HCT116 (cell line): ENCODE results near the gene NGEF. TPM values are rescaled to one million over a fixed set of nuclear protein-coding genes. Genes with fewer than 3 reads are reported as not detected.

Source experiments
- ATAC-seq: fragments of 200-7000 bp; cut with Tn5 transposase; 2 replicates; pipeline ENCODE4 v1.9.1; 2020; ENCODE audit warnings: mild to moderate bottlenecking, moderate library complexity
- BruUV-seq: library from RNA; stranded (reverse); fragments of 400-500 nt; replicated peaks from 2 replicates; lab custom pipeline; 2021; lab: Mats Ljungman, UMichigan
- CTCF ChIA-PET: fragments of 300-600 bp; sonication (Branson Sonifier 250); formaldehyde crosslinking; loops from one replicate; lab custom pipeline; 2021; ENCODE audit warnings: antibody characterized with exemption; lab: Charles Lee
- POLR2A ChIA-PET: fragments of 300-600, 350-600 bp; sonication (Branson Sonifier 250); formaldehyde crosslinking; loops from one replicate; lab custom pipeline; 2021; ENCODE audit warnings: antibody characterized with exemption; lab: Charles Lee
- RAD21 ChIA-PET, 2 experiments: fragments of 300-600 bp; sonication (Branson Sonifier 250); formaldehyde crosslinking; loops; one replicate each; lab custom pipeline; 2023; ENCODE audit warnings: low total read pairs in 2 of 2; ENCODE audit not compliant: uncharacterized antibody in 2 of 2, unreplicated experiment in 2 of 2, low non-redundant PET in 1 of 2; lab: Charles Lee
- DNase-seq: peaks from one replicate; pipeline ENCODE4 v3.0.0-alpha.2; 2010; ENCODE audit warnings: low read depth, low spot score
- H2AFZ ChIP-seq: fragments of 200-600 bp; shearing (Covaris generic), sonication (generic); 2 replicates; pipeline ENCODE4 v1.6.1; 2017; ENCODE audit warnings: low read depth, mixed run types, mixed read lengths, antibody characterized with exemption, low read length; ENCODE audit not compliant: poor library complexity, severe bottlenecking
- H3K27ac ChIP-seq: 2 replicates; pipeline ENCODE4 v1.5.1; 2012; ENCODE audit warnings: low read depth, low read length
- H3K27me3 ChIP-seq: fragments of 200-600 bp; sonication (generic); 2 replicates; pipeline ENCODE4 v1.6.1; 2016; ENCODE audit warnings: mixed run types, low read length, mixed read lengths; ENCODE audit not compliant: insufficient read depth
- H3K36me3 ChIP-seq, 2 experiments: fragments of 200-500 bp in 1 of 2; fragments of 200-600 bp in 1 of 2; sonication (Bioruptor generic) in 1 of 2; sonication (generic) in 1 of 2; 2 replicates each; pipeline versions ENCODE4 v1.5.1 to v1.6.1; 2014 to 2016; ENCODE audit warnings: low read length in 2 of 2, inconsistent platforms in 1 of 2, mixed read lengths in 1 of 2, mixed run types in 1 of 2; ENCODE audit not compliant: insufficient read depth in 2 of 2, control insufficient read depth in 1 of 2
- H3K4me1 ChIP-seq, 2 experiments: fragments of 200-600 bp in 1 of 2; sonication (generic) in 1 of 2; 2 replicates each; pipeline versions ENCODE4 v1.5.1 to v1.6.1; 2012 to 2017; ENCODE audit warnings: low read length in 2 of 2, inconsistent platforms in 1 of 2, mild to moderate bottlenecking in 1 of 2, mixed read lengths in 1 of 2, mixed run types in 1 of 2, moderate library complexity in 1 of 2; ENCODE audit not compliant: insufficient read depth in 2 of 2, control insufficient read depth in 1 of 2
- H3K4me2 ChIP-seq: fragments of 200-600 bp; sonication (generic); 2 replicates; pipeline ENCODE4 v1.6.1; 2017; ENCODE audit warnings: mixed run types, low read length, mixed read lengths
- H3K4me3 ChIP-seq, 2 experiments: fragments of 200-600 bp in 1 of 2; sonication (generic) in 1 of 2; replicated peaks in 1 of 2; 2 replicates each; pipeline ENCODE4 v1.5.1; 2011 to 2016; ENCODE audit warnings: low read length in 2 of 2, control low read depth in 1 of 2, low read depth in 1 of 2, mild to moderate bottlenecking in 1 of 2, mixed read lengths in 1 of 2, mixed run types in 1 of 2
- H3K79me2 ChIP-seq: fragments of 200-600 bp; sonication (generic); 2 replicates; pipeline ENCODE4 v1.6.1; 2017; ENCODE audit warnings: mild to moderate bottlenecking, mixed run types, low read length, moderate library complexity, mixed read lengths; ENCODE audit not compliant: insufficient read depth
- H3K9ac ChIP-seq: fragments of 200-600 bp; sonication (generic); 2 replicates; pipeline ENCODE4 v1.6.1; 2016; ENCODE audit warnings: low read length, mixed read lengths
- H3K9me2 ChIP-seq: fragments of 200-600 bp; sonication (generic), shearing (Covaris generic); 2 replicates; pipeline ENCODE4 v1.6.1; 2017; ENCODE audit warnings: mixed run types, mild to moderate bottlenecking, moderate library complexity; ENCODE audit not compliant: insufficient read depth
- H3K9me3 ChIP-seq, 2 experiments: fragments of 200-500 bp in 1 of 2; fragments of 200-600 bp in 1 of 2; sonication (Bioruptor generic) in 1 of 2; sonication (generic) in 1 of 2; 2 replicates each; pipeline ENCODE4 v1.6.1; 2014 to 2017; ENCODE audit warnings: low read length in 2 of 2, mixed read lengths in 2 of 2, inconsistent platforms in 1 of 2, low read depth in 1 of 2, mild to moderate bottlenecking in 1 of 2, mixed run types in 1 of 2, moderate library complexity in 1 of 2; ENCODE audit not compliant: control insufficient read depth in 1 of 2, insufficient read depth in 1 of 2
- H4K20me1 ChIP-seq: fragments of 200-600 bp; sonication (generic), shearing (Covaris generic); 2 replicates; pipeline ENCODE4 v1.6.1; 2017; ENCODE audit warnings: mixed run types, mild to moderate bottlenecking, moderate library complexity; ENCODE audit not compliant: insufficient read depth
- ATF3 ChIP-seq: IDR thresholded peaks from 2 replicates; pipeline ENCODE4 v1.6.1; 2012
- CBX3 ChIP-seq: IDR thresholded peaks from 2 replicates; pipeline ENCODE4 v1.6.1; 2012; ENCODE audit warnings: low read depth
- CTCF ChIP-seq, 3 experiments: fragments of 200-600 bp in 1 of 3; sonication (generic) in 1 of 3; IDR thresholded peaks in 2 of 3; conservative IDR thresholded peaks in 1 of 3; 2 replicates each; pipeline ENCODE4 v1.5.1; 2012 to 2017; ENCODE audit warnings: low read depth in 2 of 3, low read length in 2 of 3, antibody characterized with exemption in 1 of 3, borderline replicate concordance in 1 of 3, control low read depth in 1 of 3, mild to moderate bottlenecking in 1 of 3, mixed read lengths in 1 of 3, mixed run types in 1 of 3, moderate library complexity in 1 of 3; ENCODE audit not compliant: insufficient read depth in 1 of 3
- JUND ChIP-seq: IDR thresholded peaks from 2 replicates; pipeline ENCODE4 v1.6.1; 2012
- MAX ChIP-seq: IDR thresholded peaks from 2 replicates; pipeline ENCODE4 v1.6.1; 2012
- POLR2A ChIP-seq: IDR thresholded peaks from 2 replicates; pipeline ENCODE4 v1.7.0; 2011; ENCODE audit warnings: borderline replicate concordance; ENCODE audit not compliant: insufficient read depth, insufficient read length; ENCODE audit errors: extremely low read depth
- POLR2AphosphoS5 ChIP-seq: IDR thresholded peaks from 2 replicates; pipeline ENCODE4 v1.6.1; 2011; ENCODE audit warnings: mild to moderate bottlenecking, low read depth, low read length, moderate library complexity
- RAD21 ChIP-seq: IDR thresholded peaks from 2 replicates; pipeline ENCODE4 v1.6.1; 2012; ENCODE audit warnings: low read depth, mild to moderate bottlenecking
- SP1 ChIP-seq: IDR thresholded peaks from 2 replicates; pipeline ENCODE4 v1.6.1; 2012; ENCODE audit warnings: low read depth
- SRF ChIP-seq: IDR thresholded peaks from 2 replicates; pipeline ENCODE4 v1.6.1; 2012; ENCODE audit warnings: low read depth
- ZFX ChIP-seq: fragments of 450-650 bp; IDR thresholded peaks from 2 replicates; pipeline ENCODE4 v1.6.1; 2017
- intact Hi-C: fragments of 100-400 bp; cut with micrococcal nuclease; formaldehyde crosslinking; loops from 2 replicates; pipeline ENCODE4 v1.10.0; 2022
- total RNA-seq: library from RNA; stranded (reverse); gene quantifications from one replicate; pipeline ENCODE4 v1.2.1, GENCODE V29; 2021; ENCODE audit not compliant: unreplicated experiment

The NGEF gene
- total RNA-seq, 1 experiment from 2014 or later, result 12.6 TPM

- no peak for TF ChIP-seq SRF
- no peak for TF ChIP-seq ATF3
- TF ChIP-seq CTCF (IDR thresholded peaks at IDR 0.05 in 2 of 3, conservative IDR thresholded peaks at IDR 0.05 in 1 of 3; ENCODE audit: borderline replicate concordance in 1 of 3, insufficient read depth in 1 of 3, low read depth in 2 of 3, low read length in 2 of 3), result no peak
- TF ChIP-seq ZFX, result no peak
- no peak for TF ChIP-seq POLR2AphosphoS5
- TF ChIP-seq JUND, result no peak
Observed at GRCh38 chr2:232900811-232901735, 112.0 kb downstream of the NGEF start (continued).

GRCh38 chr2:232898592-232899543 lies 114.2 kb downstream of the NGEF start:
- no TSS peak for BruUV-seq
- no peak for DNase-seq
- Histone ChIP-seq H2AFZ (no peak overlapping the region), H3K9me2 (no peaks in the 10 kb centered on the region), H3K27ac (no peak overlapping the region), H3K79me2 (no peaks in the 10 kb centered on the region), H3K4me2 (no peak overlapping the region), H3K9ac (no peak overlapping the region), H3K36me3 (no peaks in the 10 kb centered on the region), H3K4me3 (no peak overlapping the region), H3K27me3 (no peaks in the 10 kb centered on the region), H3K9me3 (no peaks in the 10 kb centered on the region), H4K20me1 (no peaks in the 10 kb centered on the region), H3K4me1 (peaks cover 16 to 45% of the 10 kb centered on the region in 2 experiments)
- ChIA-PET CTCF (no interaction called here), POLR2A (no interaction called here), RAD21 (no interaction called here)
- no peak for TF ChIP-seq POLR2AphosphoS5
- TF ChIP-seq CBX3, result no peak
- TF ChIP-seq ZFX, result no peak
- TF ChIP-seq POLR2A, result no peak
- TF ChIP-seq RAD21, result no peak
- TF ChIP-seq SP1, result no peak
- no peak for TF ChIP-seq MAX
- intact Hi-C loops, result no loop called here
- ATAC-seq, result no peak
